Activated CD8-positive, alpha-beta memory T cell treated with anti-CD3 and anti-CD28 coated beads, Interleukin-2, amount 10 ng/mL, durations not matched to agents 7 days and 5 days (primary cell): ENCODE measurements around the gene SERPINA9. TPM values are rescaled to one million over a fixed set of nuclear protein-coding genes. Genes with fewer than 3 reads are reported as not detected.
A peak's percentile ranks its signal among the peaks of the same experiment; 100 is the strongest.

ENCODE experiments used
- ATAC-seq: fragments of 150-1000 bp; cut with Tn5 transposase; one replicate; pipeline ENCODE4 v1.10.0; 2021; ENCODE audit warnings: moderate library complexity
- CTCF ChIA-PET: fragments of 350-600 bp; sonication (Branson Sonifier 250); formaldehyde crosslinking; loops from one replicate; lab custom pipeline; 2021; ENCODE audit warnings: antibody characterized with exemption; lab: Charles Lee
- DNase-seq: peaks from one replicate; pipeline ENCODE4 v3.0.0-alpha.2; 2020
- H3K27ac Mint-ChIP-seq: one replicate; pipeline ENCODE4 v1.8.0; 2021; ENCODE audit warnings: mild to moderate bottlenecking, mixed read lengths
- H3K27me3 Mint-ChIP-seq: one replicate; pipeline ENCODE4 v1.8.0; 2021; ENCODE audit warnings: mixed read lengths
- H3K36me3 Mint-ChIP-seq: one replicate; pipeline ENCODE4 v1.8.0; 2021; ENCODE audit warnings: mild to moderate bottlenecking, mixed read lengths
- H3K4me1 Mint-ChIP-seq: one replicate; pipeline ENCODE4 v1.8.0; 2021; ENCODE audit warnings: mixed read lengths
- H3K4me3 Mint-ChIP-seq: one replicate; pipeline ENCODE4 v1.8.0; 2021; ENCODE audit warnings: mild to moderate bottlenecking, moderate library complexity, mixed read lengths
- H3K9me3 Mint-ChIP-seq: one replicate; pipeline ENCODE4 v1.8.0; 2022; ENCODE audit warnings: low read depth, mixed read lengths
- total RNA-seq, 2 experiments: library from RNA; stranded (reverse); gene quantifications; one replicate each; pipeline ENCODE4 v1.2.3, GENCODE V29; 2021

The SERPINA9 gene
- total RNA-seq, 2 experiments from 2014 or later, result not detected

DNA sequence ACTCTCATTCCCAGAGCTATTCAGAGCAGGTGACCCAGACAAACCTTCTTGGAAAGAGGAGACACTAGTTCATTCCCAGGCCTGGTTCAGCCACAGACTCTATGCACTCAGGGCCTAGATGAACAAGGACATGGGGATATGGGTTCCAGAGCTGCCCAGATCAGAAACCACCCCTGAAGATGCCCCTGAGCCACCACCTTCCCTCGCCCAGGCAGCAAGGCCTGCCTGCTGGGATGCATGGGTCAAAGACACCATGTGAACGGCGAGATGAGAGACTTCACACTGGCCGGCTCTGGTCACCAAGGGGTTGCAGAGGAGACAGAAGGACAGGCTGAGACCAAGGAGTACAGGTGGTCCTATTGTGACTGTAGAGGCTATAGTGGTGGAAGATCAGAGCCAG is 29.2 kb upstream of the SERPINA9 start:
- CTCF ChIA-PET, result no interaction called here
- DNase-seq, result no peak
- ATAC-seq, result no peak
- H3K9me3 Mint-ChIP-seq, result no peaks in the 10 kb centered on the region
- peaks cover 4% of the 10 kb centered on the region for H3K27me3 Mint-ChIP-seq
- H3K27ac Mint-ChIP-seq, result no peak overlapping the region
- no peaks in the 10 kb centered on the region for H3K36me3 Mint-ChIP-seq
- no peak overlapping the region for H3K4me3 Mint-ChIP-seq
- no peaks in the 10 kb centered on the region for H3K4me1 Mint-ChIP-seq

DNA sequence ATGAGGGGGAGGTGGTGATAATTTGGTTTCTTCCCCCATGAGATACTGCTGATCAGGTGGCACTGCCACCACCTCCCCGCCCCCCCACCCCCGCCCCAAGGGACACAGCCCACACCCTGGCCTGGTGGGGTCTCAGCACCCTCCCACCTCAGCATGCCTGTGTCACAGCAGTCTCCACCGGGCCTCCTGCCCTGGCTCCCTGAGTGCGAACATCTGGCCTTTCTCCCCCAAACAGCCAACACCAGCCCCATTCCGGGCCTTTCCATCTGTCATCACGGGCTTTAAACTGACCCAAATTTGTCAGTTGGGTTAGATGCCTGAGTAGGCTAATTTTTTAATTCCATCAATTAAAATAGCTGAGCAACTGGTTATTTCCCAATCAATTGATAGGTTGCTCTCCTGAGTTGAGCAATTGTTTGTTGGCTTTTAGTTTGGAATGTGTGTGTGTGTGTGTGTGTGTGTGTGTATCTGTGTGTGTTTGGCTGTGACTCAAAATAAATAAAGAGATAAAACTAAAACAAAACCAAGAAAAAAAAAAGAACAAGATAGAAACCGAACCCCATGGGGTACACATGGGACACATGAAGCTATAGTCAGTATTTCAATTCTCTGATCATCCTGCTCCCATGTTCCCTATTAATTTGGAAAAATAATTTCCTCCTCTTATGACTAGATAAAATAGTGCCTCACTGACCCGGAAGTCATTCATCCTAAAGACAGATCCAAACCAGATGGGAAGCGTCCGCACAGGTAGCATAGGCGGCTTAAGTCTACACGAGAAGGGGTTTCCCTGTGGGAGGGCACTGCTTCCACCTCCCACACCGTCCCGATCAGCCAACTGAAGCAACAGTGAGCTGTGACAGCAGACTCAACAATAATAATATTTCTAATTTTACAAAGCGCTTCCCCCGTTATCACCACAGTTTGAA is 25.9 kb upstream of the SERPINA9 start:
- Mint-ChIP-seq H3K36me3 (no peaks in the 10 kb centered on the region), H3K9me3 (no peaks in the 10 kb centered on the region)

DNA sequence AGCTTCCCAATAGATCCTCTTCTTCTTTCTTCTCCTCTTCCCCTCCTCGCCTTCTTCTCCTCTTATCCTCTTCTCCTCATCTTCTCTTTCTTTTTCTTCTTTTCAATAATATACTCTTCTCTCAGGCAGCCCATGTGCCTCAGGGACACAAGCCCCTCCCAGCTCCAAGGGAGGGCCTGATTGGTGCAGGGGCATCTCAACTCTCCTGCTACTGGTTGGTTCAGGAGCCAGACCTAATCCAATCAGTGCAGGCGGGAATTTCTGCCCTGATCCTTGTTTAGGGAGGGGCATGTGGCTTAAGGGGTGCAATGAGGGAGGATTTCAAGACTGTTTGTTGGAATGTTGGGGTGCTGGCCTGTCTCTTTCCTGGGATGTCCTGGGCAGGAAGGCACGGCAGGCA is 24.3 kb upstream of the SERPINA9 start:
- CTCF ChIA-PET, result no interaction called here
- H3K27me3 Mint-ChIP-seq, result peaks cover 2% of the 10 kb centered on the region
- no peaks in the 10 kb centered on the region for H3K4me1 Mint-ChIP-seq
- H3K36me3 Mint-ChIP-seq, result no peaks in the 10 kb centered on the region
- ATAC-seq (no peak), DNase-seq (no peak)
- H3K9me3 Mint-ChIP-seq, result no peaks in the 10 kb centered on the region
- no peak overlapping the region for H3K4me3 Mint-ChIP-seq
- no peak overlapping the region for H3K27ac Mint-ChIP-seq

More for the DNA sequence above, 25.9 kb upstream of the SERPINA9 start:
- Mint-ChIP-seq H3K4me1 (no peaks in the 10 kb centered on the region), H3K4me3 (no peak overlapping the region), H3K27me3 (peaks cover 6% of the 10 kb centered on the region), H3K27ac (no peak overlapping the region)
- CTCF ChIA-PET, result no interaction called here
- ATAC-seq, result no peak
- no peak for DNase-seq

DNA sequence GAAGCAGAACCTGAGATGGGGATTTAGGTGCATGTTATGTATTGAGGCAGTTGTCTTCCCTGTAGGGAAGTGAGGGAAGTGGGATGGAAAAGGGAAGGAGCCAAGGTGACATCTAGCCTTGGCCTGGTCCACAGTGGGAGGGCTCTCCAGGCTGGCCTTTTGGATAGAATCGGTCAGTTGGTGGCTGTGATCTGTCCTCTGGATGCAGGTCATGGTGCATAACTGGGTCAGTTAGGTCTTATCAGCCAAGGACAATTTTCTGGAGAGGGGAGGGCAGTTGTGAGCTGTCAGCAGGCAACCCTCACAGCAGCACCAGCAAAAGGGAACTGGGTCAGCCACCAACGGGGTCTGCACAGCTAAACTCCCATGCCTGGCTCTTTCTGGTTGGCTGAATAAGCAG is 23.7 kb upstream of the SERPINA9 start:
- Mint-ChIP-seq H3K4me3 (no peak overlapping the region), H3K36me3 (no peaks in the 10 kb centered on the region), H3K27me3 (peaks cover 2% of the 10 kb centered on the region), H3K9me3 (no peaks in the 10 kb centered on the region), H3K4me1 (no peaks in the 10 kb centered on the region), H3K27ac (no peak overlapping the region)
- CTCF ChIA-PET, result interaction anchor here (1.7 kb wide), 1 partner anchor 14 kb away, joined by 7 read pairs; no protein-coding TSS in a partner anchor
- ATAC-seq (no peak), DNase-seq (no peak)

DNA sequence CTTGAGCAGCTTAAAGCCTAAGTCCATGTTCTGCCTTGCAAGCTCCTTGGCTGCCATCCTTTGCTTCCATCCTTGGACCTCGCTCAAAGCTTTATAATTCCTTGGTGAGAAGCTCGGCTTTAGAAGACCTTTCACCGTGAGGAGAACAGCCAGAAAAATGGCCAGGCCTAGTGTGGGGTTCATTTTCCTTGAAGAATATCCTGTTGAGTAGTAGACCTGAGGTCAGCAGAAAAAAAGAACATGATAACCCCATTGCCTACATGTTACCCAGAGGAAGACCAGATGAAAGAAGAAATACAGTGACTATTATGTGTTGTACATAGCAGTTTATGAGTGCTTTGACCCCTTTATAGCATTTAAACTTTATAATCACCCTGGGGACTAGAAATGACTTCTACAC is 22.2 kb upstream of the SERPINA9 start:
- no peak overlapping the region for H3K4me3 Mint-ChIP-seq
- no peaks in the 10 kb centered on the region for H3K36me3 Mint-ChIP-seq
- DNase-seq (no peak), ATAC-seq (no peak)
- H3K4me1 Mint-ChIP-seq, result no peaks in the 10 kb centered on the region
- H3K9me3 Mint-ChIP-seq, result no peaks in the 10 kb centered on the region
- peaks cover 2% of the 10 kb centered on the region for H3K27me3 Mint-ChIP-seq
- no peak overlapping the region for H3K27ac Mint-ChIP-seq
- CTCF ChIA-PET, result interaction anchor here (1.7 to 4.0 kb wide), 2 partner anchors 12 kb away, joined by 7 to 15 read pairs; no protein-coding TSS in a partner anchor

DNA sequence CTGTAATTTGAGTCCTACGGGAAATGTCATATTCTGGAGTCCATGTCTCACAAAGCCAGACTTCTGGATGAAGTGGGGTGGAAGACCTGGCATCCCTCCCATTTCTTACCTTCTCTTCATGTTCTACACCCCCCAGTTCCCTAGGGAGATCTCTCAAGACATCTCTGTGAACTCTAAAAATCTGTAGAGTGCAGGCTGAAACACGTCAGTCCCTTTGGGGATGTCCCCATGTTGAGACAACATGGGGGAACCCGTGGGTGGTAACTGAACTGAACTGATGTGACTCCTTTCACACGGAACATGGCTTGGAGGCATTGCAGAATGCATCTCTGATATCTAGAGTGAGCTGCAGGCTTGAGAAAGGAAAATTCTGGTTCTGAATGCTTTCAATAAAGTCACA is 18.1 kb upstream of the SERPINA9 start:
- Mint-ChIP-seq H3K27ac (no peak overlapping the region), H3K4me3 (no peak overlapping the region), H3K27me3 (no peaks in the 10 kb centered on the region), H3K36me3 (no peaks in the 10 kb centered on the region), H3K9me3 (no peaks in the 10 kb centered on the region), H3K4me1 (no peaks in the 10 kb centered on the region)
- ATAC-seq, result no peak
- CTCF ChIA-PET, result interaction anchor here (1.0 to 4.0 kb wide), 2 partner anchors 8 to 196 kb away, joined by 3 to 15 read pairs; no protein-coding TSS in a partner anchor
- no peak for DNase-seq

DNA sequence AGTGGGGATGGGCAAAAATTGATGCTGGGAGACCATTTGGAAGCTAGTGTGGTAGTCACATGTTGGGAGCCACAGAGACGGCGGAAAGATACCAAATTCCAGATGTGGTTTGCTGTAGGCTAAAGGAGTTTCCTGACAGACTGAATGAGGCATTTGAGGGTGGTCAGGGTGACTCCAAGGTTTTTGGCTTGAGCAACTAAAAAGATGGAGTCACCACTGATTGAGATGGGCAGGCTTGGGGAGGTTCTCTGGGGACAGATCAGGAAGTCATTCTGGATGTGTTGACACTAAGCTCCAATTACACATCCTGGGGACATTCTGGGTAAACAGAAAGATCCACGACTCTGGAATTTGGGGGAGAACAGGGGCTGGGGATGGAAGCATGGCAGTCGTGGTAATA is 15.5 kb upstream of the SERPINA9 start:
- Mint-ChIP-seq H3K27ac (no peak overlapping the region), H3K27me3 (peaks cover 4% of the 10 kb centered on the region), H3K4me3 (no peak overlapping the region), H3K4me1 (no peaks in the 10 kb centered on the region), H3K36me3 (no peaks in the 10 kb centered on the region), H3K9me3 (no peaks in the 10 kb centered on the region)
- DNase-seq, result no peak
- CTCF ChIA-PET, result no interaction called here
- no peak for ATAC-seq

DNA sequence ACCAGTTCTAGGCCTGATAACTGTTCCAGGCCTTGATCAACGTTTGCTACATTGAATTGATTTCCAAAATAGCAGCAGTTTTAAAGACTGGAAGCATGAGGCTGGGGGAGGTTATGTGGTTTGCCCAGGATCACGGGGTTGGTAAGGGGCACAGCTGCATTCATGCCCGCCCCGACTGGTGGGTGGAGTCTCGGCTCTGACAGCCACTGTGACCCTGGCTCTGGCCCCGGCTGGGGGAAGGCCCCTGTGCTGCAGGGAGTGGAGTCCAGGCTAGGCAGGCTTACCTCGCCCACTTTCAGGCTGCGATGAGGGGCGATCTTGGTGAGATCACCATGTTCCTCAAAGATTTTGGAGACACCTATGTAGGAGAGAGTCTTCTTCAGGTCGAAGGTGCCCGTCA is 13.3 kb upstream of the SERPINA9 start:
- Mint-ChIP-seq H3K27me3 (peaks cover 4% of the 10 kb centered on the region), H3K4me3 (no peak overlapping the region), H3K4me1 (no peaks in the 10 kb centered on the region), H3K27ac (no peak overlapping the region), H3K9me3 (no peaks in the 10 kb centered on the region), H3K36me3 (no peaks in the 10 kb centered on the region)
- CTCF ChIA-PET, result interaction anchor here (0.6 kb wide), 1 partner anchor 9 kb away, joined by 3 read pairs; no protein-coding TSS in a partner anchor
- DNase-seq (no peak), ATAC-seq (no peak)

DNA sequence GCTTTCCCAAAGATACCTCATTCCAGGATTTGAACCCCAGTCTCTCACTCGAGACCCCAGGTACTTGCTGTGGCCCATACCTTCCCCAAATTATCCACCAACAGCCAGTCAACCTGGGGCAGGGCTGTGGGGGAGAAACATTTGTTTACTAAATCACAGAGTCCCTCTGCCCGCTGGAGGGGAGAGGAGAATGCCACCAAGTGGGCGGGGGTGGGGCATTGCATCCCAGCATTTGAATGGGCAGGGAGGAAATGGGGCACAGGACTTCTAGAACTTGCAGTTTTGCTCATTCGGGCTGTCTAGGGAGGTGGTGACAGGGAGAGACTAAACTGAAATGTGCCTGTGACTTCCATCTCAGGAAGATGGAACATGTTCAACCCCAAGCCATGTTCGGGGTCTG is 10.9 kb upstream of the SERPINA9 start:
- DNase-seq, result no peak
- ATAC-seq, result no peak
- Mint-ChIP-seq H3K9me3 (no peaks in the 10 kb centered on the region), H3K27me3 (peaks cover 4% of the 10 kb centered on the region), H3K27ac (no peak overlapping the region), H3K4me1 (no peaks in the 10 kb centered on the region), H3K36me3 (no peaks in the 10 kb centered on the region), H3K4me3 (no peak overlapping the region)
- CTCF ChIA-PET, result interaction anchor here (1.0 to 3.6 kb wide), 19 partner anchors 9 to 358 kb away, joined by 3 to 31 read pairs (median 6); partner anchors contain the start of genes IFI27L2 and SERPINA9

DNA sequence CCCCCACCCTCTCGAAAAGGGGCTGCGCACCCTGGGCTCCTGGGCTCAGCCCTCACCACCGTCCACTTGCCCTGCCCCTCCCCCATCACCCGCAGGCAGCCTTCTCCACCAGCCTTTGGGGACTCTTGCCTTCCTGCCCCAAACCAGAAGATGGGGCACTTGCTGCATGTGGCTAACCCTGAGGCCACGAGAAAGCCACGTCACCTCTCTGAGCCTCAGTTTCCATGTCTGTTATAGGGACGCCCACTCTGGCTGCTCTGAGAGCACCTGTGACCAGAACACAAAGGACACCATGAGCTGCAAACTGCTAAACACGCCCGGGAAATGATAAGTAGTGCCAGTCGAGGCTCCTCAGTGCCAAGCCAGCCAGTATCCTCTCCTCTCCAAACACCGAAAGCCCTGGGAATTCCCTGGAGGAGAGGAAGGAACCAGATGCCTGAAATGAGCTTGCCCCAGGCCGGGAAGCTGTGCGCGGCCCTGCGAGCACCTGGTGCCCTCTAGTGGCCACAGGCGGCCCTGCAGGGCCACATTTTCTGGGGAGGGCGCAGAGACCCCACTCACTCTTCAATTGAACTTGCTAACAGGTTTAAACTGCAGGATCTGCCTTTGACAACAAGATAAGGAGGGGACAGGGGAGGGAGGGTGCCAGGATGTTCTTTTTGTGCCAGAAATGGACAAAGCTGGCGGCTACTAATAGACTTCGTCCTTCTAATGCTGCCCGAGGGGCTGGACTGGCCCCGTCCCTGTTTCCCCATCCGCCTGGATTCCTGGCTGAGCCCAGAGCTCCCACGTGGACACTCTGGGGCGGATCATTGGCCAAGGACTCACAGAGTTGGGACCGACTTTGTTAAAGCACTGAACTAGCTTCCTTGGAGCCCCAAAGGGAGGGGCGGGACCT is 10.2 kb upstream of the SERPINA9 start:
- no peaks in the 10 kb centered on the region for H3K36me3 Mint-ChIP-seq
- DNase-seq (no peak), ATAC-seq (peak; percentile 53)
- no peak overlapping the region for H3K4me3 Mint-ChIP-seq
- no peak overlapping the region for H3K27ac Mint-ChIP-seq
- H3K9me3 Mint-ChIP-seq, result no peaks in the 10 kb centered on the region
- H3K27me3 Mint-ChIP-seq, result peaks cover 4% of the 10 kb centered on the region
- CTCF ChIA-PET, result interaction anchor here (0.8 to 3.6 kb wide), 24 partner anchors 9 to 787 kb away, joined by 3 to 31 read pairs (median 6); partner anchors contain the start of genes IFI27L2 and SERPINA9
- H3K4me1 Mint-ChIP-seq, result no peaks in the 10 kb centered on the region

DNA sequence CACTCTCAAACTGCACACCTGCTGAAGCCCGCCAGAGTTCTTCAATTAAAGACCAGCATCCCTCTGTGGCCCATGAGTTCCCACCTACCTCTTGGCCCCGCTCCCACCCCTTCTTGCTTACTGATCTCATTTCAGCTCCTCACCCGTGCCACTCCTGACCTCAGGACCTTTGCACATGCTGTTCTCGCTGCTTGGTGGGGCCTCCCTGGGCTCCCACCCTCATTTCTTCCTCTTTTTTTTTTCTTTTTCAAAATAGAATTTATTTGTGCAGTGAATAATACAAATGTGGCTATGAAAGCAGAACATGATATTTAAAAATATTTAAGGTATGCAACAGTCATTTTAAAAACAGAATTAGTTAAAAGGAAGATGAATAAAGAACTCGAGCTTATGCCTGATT is 8.5 kb upstream of the SERPINA9 start:
- Mint-ChIP-seq H3K9me3 (no peaks in the 10 kb centered on the region), H3K4me3 (no peak overlapping the region), H3K27ac (no peak overlapping the region), H3K36me3 (no peaks in the 10 kb centered on the region), H3K4me1 (no peaks in the 10 kb centered on the region), H3K27me3 (peaks cover 4% of the 10 kb centered on the region)
- CTCF ChIA-PET, result interaction anchor here (1.0 to 3.6 kb wide), 4 partner anchors 12 to 62 kb away, joined by 3 to 31 read pairs (median 18); no protein-coding TSS in a partner anchor
- no peak for ATAC-seq
- DNase-seq, result no peak

DNA sequence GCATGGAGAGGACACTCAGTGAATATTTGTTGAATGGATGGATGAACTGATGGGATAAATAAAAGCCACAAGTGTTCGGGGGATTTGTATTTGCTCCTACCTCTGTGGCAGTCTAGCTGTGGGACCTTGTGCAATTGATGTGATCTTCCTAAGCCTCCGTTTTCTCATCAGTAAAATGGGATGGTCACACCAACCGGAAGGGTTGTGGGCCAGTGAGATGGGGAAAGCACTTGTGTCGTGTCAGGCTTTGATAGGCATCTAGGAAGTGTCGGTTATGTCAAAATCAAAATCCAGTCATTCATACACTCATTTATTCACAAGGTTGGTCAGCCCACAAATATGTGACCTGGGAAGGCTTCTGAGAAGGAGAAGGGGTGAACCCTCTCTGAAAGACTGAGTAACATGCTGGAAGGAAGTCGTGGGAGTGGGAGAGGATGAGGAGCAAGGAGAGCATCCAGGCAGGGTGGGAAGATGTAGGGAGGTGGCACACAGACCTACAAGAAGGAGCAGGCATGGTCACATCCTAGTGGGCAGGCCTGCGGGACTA is 7.8 kb upstream of the SERPINA9 start:
- no peak overlapping the region for H3K27ac Mint-ChIP-seq
- no peaks in the 10 kb centered on the region for H3K36me3 Mint-ChIP-seq
- no peaks in the 10 kb centered on the region for H3K9me3 Mint-ChIP-seq
- no peak for ATAC-seq
- no peak for DNase-seq
- H3K4me3 Mint-ChIP-seq, result no peak overlapping the region
- H3K4me1 Mint-ChIP-seq, result no peaks in the 10 kb centered on the region
- CTCF ChIA-PET, result interaction anchor here (3.6 kb wide), 1 partner anchor 61 kb away, joined by 20 read pairs; no protein-coding TSS in a partner anchor
- peaks cover 4% of the 10 kb centered on the region for H3K27me3 Mint-ChIP-seq

DNA sequence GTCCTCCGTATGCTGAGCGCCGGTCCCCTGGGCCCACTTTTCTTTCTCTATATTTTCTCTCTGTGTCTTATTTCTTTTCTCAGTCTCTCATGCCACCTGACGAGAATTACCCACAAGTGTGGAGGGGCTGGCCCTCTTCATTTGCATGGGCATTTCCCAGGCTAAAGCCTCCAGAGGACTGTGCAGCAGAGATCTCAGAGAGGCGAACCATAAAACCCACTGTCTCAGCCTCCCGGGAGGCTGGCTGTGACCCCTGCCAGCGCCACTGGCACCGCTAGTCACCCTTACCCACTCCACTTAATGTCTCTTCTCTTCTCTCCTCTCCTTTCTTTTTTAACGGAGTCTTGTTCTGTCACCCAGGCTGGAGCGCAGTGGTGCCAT is 7.1 kb upstream of the SERPINA9 start:
- Mint-ChIP-seq H3K27ac (no peak overlapping the region), H3K4me3 (no peak overlapping the region), H3K4me1 (no peaks in the 10 kb centered on the region), H3K36me3 (no peaks in the 10 kb centered on the region), H3K27me3 (peaks cover 4% of the 10 kb centered on the region), H3K9me3 (no peaks in the 10 kb centered on the region)
- ATAC-seq (no peak), DNase-seq (no peak)
- CTCF ChIA-PET, result no interaction called here
